H1 (cell line): Measurements from ENCODE around the gene HOTAIR. TPM values are rescaled to one million over a fixed set of nuclear protein-coding genes. Genes with fewer than 3 reads are reported as not detected.
A peak's percentile ranks its signal among the peaks of the same experiment; 100 is the strongest.

Source experiments
- CTCF ChIA-PET: fragments of 300-600 bp; sonication (Branson Sonifier 250); formaldehyde crosslinking; loops from one replicate; lab custom pipeline; 2021; ENCODE audit not compliant: partially characterized antibody; lab: Charles Lee
- POLR2A ChIA-PET: fragments of 300-600 bp; sonication (Branson Sonifier 250); formaldehyde crosslinking; loops from one replicate; lab custom pipeline; 2021; ENCODE audit warnings: inconsistent platforms; ENCODE audit not compliant: partially characterized antibody; lab: Charles Lee
- DNase-seq, 2 experiments: peaks; one replicate each; pipeline versions ENCODE4 v3.0.0 to v3.0.0-alpha.2; 2010 to 2022; ENCODE audit warnings: low spot score in 2 of 2, low read depth in 1 of 2, mixed read lengths in 1 of 2
- FAIRE-seq: peaks from 2 replicates; lab custom pipeline; 2011; peaks lifted over from hg19 to GRCh38; lab: Jason Lieb, UNC
- H2AFZ ChIP-seq: 2 replicates; pipeline ENCODE4 v1.8.1; 2012; ENCODE audit warnings: low read length, inconsistent platforms
- H2AK5ac ChIP-seq: 2 replicates; pipeline ENCODE4 v1.6.1; 2013; ENCODE audit warnings: low read depth, low read length
- H2BK120ac ChIP-seq: replicated peaks from 2 replicates; pipeline ENCODE3; 2013; ENCODE audit warnings: low read depth, low read length, inconsistent platforms
- H2BK12ac ChIP-seq: 2 replicates; pipeline ENCODE4 v1.6.1; 2013; ENCODE audit warnings: low read depth, low read length
- H2BK15ac ChIP-seq: 2 replicates; pipeline ENCODE4 v1.6.1; 2013; ENCODE audit warnings: low read length
- H2BK20ac ChIP-seq: 2 replicates; pipeline ENCODE4 v1.6.1; 2013; ENCODE audit warnings: low read length
- H2BK5ac ChIP-seq: 2 replicates; pipeline ENCODE4 v1.6.1; 2013; ENCODE audit warnings: low read depth, low read length
- H3K14ac ChIP-seq: 2 replicates; pipeline ENCODE4 v1.6.1; 2013; ENCODE audit warnings: inconsistent platforms; ENCODE audit not compliant: insufficient read length
- H3K18ac ChIP-seq: 2 replicates; pipeline ENCODE4 v1.6.1; 2013; ENCODE audit warnings: low read length; ENCODE audit errors: extremely low read depth
- H3K23ac ChIP-seq: 2 replicates; pipeline ENCODE4 v1.6.1; 2013; ENCODE audit warnings: inconsistent platforms; ENCODE audit not compliant: insufficient read length
- H3K23me2 ChIP-seq: 2 replicates; pipeline ENCODE4 v1.6.1; 2013; ENCODE audit warnings: low read depth, low read length
- H3K27ac ChIP-seq: 2 replicates; pipeline ENCODE4 v1.6.1; 2011; ENCODE audit warnings: low read depth, low read length, inconsistent platforms
- H3K27me3 ChIP-seq, 4 experiments: replicated peaks in 1 of 4; 1 replicate in 1 of 4; 2 replicates in 3 of 4; pipeline versions ENCODE4 v1.6.1 to v1.8.1; 2011 to 2013; ENCODE audit warnings: low read length in 3 of 4, mild to moderate bottlenecking in 3 of 4, inconsistent platforms in 2 of 4, mixed read lengths in 2 of 4, moderate library complexity in 1 of 4; ENCODE audit not compliant: control insufficient read depth in 3 of 4, insufficient read depth in 3 of 4; ENCODE audit errors: extremely low read depth in 1 of 4
- H3K36me3 ChIP-seq, 4 experiments: 2 replicates each; pipeline versions ENCODE4 v1.6.1 to v1.8.1; 2011 to 2013; ENCODE audit warnings: mild to moderate bottlenecking in 4 of 4, low read length in 3 of 4, moderate library complexity in 2 of 4, control low read depth in 1 of 4, inconsistent platforms in 1 of 4; ENCODE audit not compliant: insufficient read depth in 4 of 4, control insufficient read depth in 2 of 4
- H3K4ac ChIP-seq: replicated peaks from 2 replicates; pipeline ENCODE3; 2013; ENCODE audit warnings: low read length, low read depth, mixed read lengths, inconsistent platforms; ENCODE audit not compliant: insufficient read length
- H3K4me1 ChIP-seq, 4 experiments: replicated peaks in 1 of 4; 1 replicate in 1 of 4; 2 replicates in 3 of 4; pipeline versions ENCODE4 v1.6.1 to v1.8.1; 2011 to 2013; ENCODE audit warnings: low read length in 3 of 4, inconsistent platforms in 2 of 4, mixed read lengths in 1 of 4; ENCODE audit not compliant: insufficient read depth in 4 of 4, control insufficient read depth in 3 of 4
- H3K4me2 ChIP-seq, 2 experiments: 2 replicates each; pipeline versions ENCODE4 v1.6.1 to v1.8.1; 2011 to 2013; ENCODE audit warnings: low read depth in 2 of 2, low read length in 2 of 2, control low read depth in 1 of 2, inconsistent platforms in 1 of 2, mild to moderate bottlenecking in 1 of 2; ENCODE audit not compliant: insufficient read depth in 1 of 2
- H3K4me3 ChIP-seq, 4 experiments: fragments of 200-600, 300-600 bp in 1 of 4; sonication (generic), shearing (Covaris generic), sonication (Bioruptor Twin) in 1 of 4; 2 replicates each; pipeline versions ENCODE4 v1.5.1 to v1.8.1; 2011 to 2016; ENCODE audit warnings: low read length in 4 of 4, low read depth in 3 of 4, control low read depth in 2 of 4, inconsistent platforms in 2 of 4, mild to moderate bottlenecking in 2 of 4, mixed read lengths in 1 of 4, moderate library complexity in 1 of 4; ENCODE audit not compliant: insufficient read depth in 2 of 4; ENCODE audit errors: extremely low read depth in 1 of 4
- H3K56ac ChIP-seq: replicated peaks from 2 replicates; pipeline ENCODE3; 2013; ENCODE audit warnings: low read depth, mild to moderate bottlenecking, mixed read lengths, low read length, inconsistent platforms; ENCODE audit not compliant: insufficient read length
- H3K79me1 ChIP-seq: 2 replicates; pipeline ENCODE4 v1.6.1; 2013; ENCODE audit warnings: low read depth, low read length, control low read depth
- H3K79me2 ChIP-seq, 2 experiments: 2 replicates each; pipeline versions ENCODE4 v1.6.1 to v1.8.1; 2012 to 2013; ENCODE audit warnings: low read length in 2 of 2, mild to moderate bottlenecking in 2 of 2, inconsistent platforms in 1 of 2; ENCODE audit not compliant: insufficient read depth in 2 of 2, control insufficient read depth in 1 of 2
- H3K9ac ChIP-seq, 4 experiments: replicated peaks in 1 of 4; 1 replicate in 1 of 4; 2 replicates in 3 of 4; pipeline versions ENCODE4 v1.6.1 to v1.8.1; 2011 to 2013; ENCODE audit warnings: low read depth in 3 of 4, low read length in 3 of 4, control low read depth in 2 of 4, mild to moderate bottlenecking in 2 of 4, moderate library complexity in 2 of 4, inconsistent platforms in 1 of 4; ENCODE audit errors: extremely low read depth in 1 of 4
- H3K9me3 ChIP-seq, 2 experiments: 2 replicates each; pipeline versions ENCODE4 v1.6.1 to v1.8.1; 2012 to 2013; ENCODE audit warnings: mild to moderate bottlenecking in 2 of 2, moderate library complexity in 2 of 2, control low read depth in 1 of 2, inconsistent platforms in 1 of 2, low read depth in 1 of 2, low read length in 1 of 2, mixed read lengths in 1 of 2; ENCODE audit not compliant: insufficient read depth in 2 of 2
- H4K20me1 ChIP-seq, 2 experiments: replicated peaks in 1 of 2; 2 replicates each; pipeline versions ENCODE3 to v1.8.1; 2011 to 2013; ENCODE audit warnings: inconsistent platforms in 2 of 2, low read length in 2 of 2, mild to moderate bottlenecking in 1 of 2; ENCODE audit not compliant: insufficient read depth in 2 of 2, control insufficient read depth in 1 of 2
- H4K5ac ChIP-seq: 2 replicates; pipeline ENCODE4 v1.6.1; 2013; ENCODE audit warnings: low read length, low read depth, mixed read lengths, inconsistent platforms; ENCODE audit not compliant: insufficient read length
- H4K8ac ChIP-seq: 2 replicates; pipeline ENCODE4 v1.8.0; 2013; ENCODE audit warnings: mild to moderate bottlenecking, moderate library complexity, low read length, inconsistent platforms; ENCODE audit not compliant: insufficient read depth; ENCODE audit errors: extremely low read depth
- H4K91ac ChIP-seq: replicated peaks from 2 replicates; pipeline ENCODE3; 2013; ENCODE audit warnings: low read length, mixed read lengths, inconsistent platforms; ENCODE audit not compliant: insufficient read length
- CHD1 ChIP-seq: IDR thresholded peaks from 2 replicates; pipeline ENCODE4 v1.6.1; 2012; ENCODE audit warnings: low read depth, low read length, improper control_type of control experiment
- EZH2 ChIP-seq: fragments of 200-600 bp; sonication (generic); IDR thresholded peaks from 2 replicates; pipeline ENCODE4 v1.7.1; 2012; ENCODE audit warnings: low read depth, mild to moderate bottlenecking, moderate library complexity, low read length, inconsistent platforms; ENCODE audit not compliant: severe bottlenecking
- JUND ChIP-seq: IDR thresholded peaks from 2 replicates; pipeline ENCODE4 v1.6.1; 2011; ENCODE audit warnings: mild to moderate bottlenecking, improper control_type of control experiment, low read length
- RNF2 ChIP-seq: fragments of 200-900, 300-1000 bp; sonication (generic); IDR thresholded peaks from 2 replicates; pipeline ENCODE4 v1.7.1; 2016; ENCODE audit warnings: borderline replicate concordance, low read depth, mild to moderate bottlenecking, antibody characterized with exemption, low read length; ENCODE audit not compliant: poor library complexity, severe bottlenecking; ENCODE audit errors: missing control alignments
- SUZ12 ChIP-seq: fragments of 200-600 bp; sonication (generic); IDR thresholded peaks from 2 replicates; pipeline ENCODE4 v1.6.1; 2012; ENCODE audit warnings: mild to moderate bottlenecking, inconsistent platforms, low read length, moderate library complexity, mixed read lengths
- WGBS, 2 experiments: shearing (Covaris generic) in 1 of 2; methylation state at CpG; one replicate each; pipeline versions ENCODE4 v1.1.6 to v1.1.7; 2013 to 2015; ENCODE audit warnings: low lambda C conversion rate in 2 of 2, mixed read lengths in 2 of 2, inconsistent platforms in 1 of 2, low coverage in 1 of 2, missing lambda C conversion rate in 1 of 2; ENCODE audit not compliant: insufficient replicate concordance in 2 of 2, insufficient coverage in 1 of 2, insufficient read length in 1 of 2; ENCODE audit errors: extremely low coverage in 1 of 2, missing lambda C conversion rate in 1 of 2; 5-methylcytosine and 5-hydroxymethylcytosine counted together
- polyA plus RNA-seq, 7 experiments: library from polyadenylated mRNA; depleted of rRNA in 3 of 7; stranded (reverse) in 5 of 7; unstranded in 2 of 7; fragments of >200 nt in 5 of 7; fragments of 200-250 nt in 2 of 7; gene quantifications; 1 replicate in 5 of 7; 2 replicates in 1 of 7; 4 replicates in 1 of 7; pipeline versions ENCODE4 v1.2.1 to v1.2.3, GENCODE V29; 2011 to 2013; ENCODE audit warnings: missing spikeins in 2 of 7, mixed read lengths in 2 of 7
- total RNA-seq: library from RNA; stranded (reverse); fragmentation: NEBNext Ultra II Directional; extraction: Animal tissue kit (Norgen Biotek cat#: 25700); gene quantifications from 2 replicates; pipeline ENCODE4 v1.2.1, GENCODE V29; 2021

HOTAIR gene
- total and polyA plus RNA-seq, 2 of the 8 experiments (the other 6 are each of a cell fraction or from before 2014, with no cell fraction given), result not detected

- H3K56ac ChIP-seq, result no peak overlapping the region
- H2AFZ ChIP-seq, result no peak overlapping the region
- H4K5ac ChIP-seq, result no peak overlapping the region
- no peak overlapping the region for H2BK15ac ChIP-seq
- no peak overlapping the region for H3K27ac ChIP-seq
- no peak overlapping the region for H3K4ac ChIP-seq
- ChIA-PET CTCF (interaction anchor here (0.7 to 2.1 kb wide), 7 partner anchors 12 to 193 kb away, joined by 3 to 6 read pairs (median 3); no protein-coding TSS in a partner anchor), POLR2A (interaction anchor here (1.0 kb wide), 1 partner anchor 16 kb away, joined by 3 read pairs; no protein-coding TSS in a partner anchor)
- peak in 1 of 2 experiments; percentile 67 for DNase-seq
- no peak overlapping the region for H3K9ac ChIP-seq
- no peak overlapping the region for H2AK5ac ChIP-seq
- H3K27me3 ChIP-seq, result peaks cover 98 to 100% (median 100%) of the 10 kb centered on the region in 4 experiments
- no peaks in the 10 kb centered on the region; a peak in 1 of 4 replicates for H3K9me3 ChIP-seq
- H3K79me1 ChIP-seq, result no peaks in the 10 kb centered on the region
- no peak for FAIRE-seq
- H2BK5ac ChIP-seq, result no peak overlapping the region
- TF ChIP-seq RNF2 (no peak), JUND (no peak), CHD1 (no peak), EZH2 (peak; percentile 54), SUZ12 (peak; percentile 7; the same call in 1 of the 2 replicates)
- no peaks in the 10 kb centered on the region for H3K79me2 ChIP-seq
- 0 out of 8 replicates have a peak overlapping the region, but pooled peaks of 1 of the 4 experiments have one; percentile 8 for H3K4me3 ChIP-seq
- no peak overlapping the region; the same call in 1 of the 2 replicates for H4K8ac ChIP-seq
- no peak overlapping the region for H2BK20ac ChIP-seq
- no peak overlapping the region for H3K14ac ChIP-seq
- H4K20me1 ChIP-seq, result peaks cover 26 to 43% of the 10 kb centered on the region in 2 experiments
- whole genome bisulfite sequencing, 2 experiments, result 10% methylated on average over 21 of the region's 34 CpGs; no CpG with 5 or more reads in 1 of the 2 experiments
- H4K91ac ChIP-seq, result no peak overlapping the region
- H3K23me2 ChIP-seq, result no peaks in the 10 kb centered on the region
- H3K4me1 ChIP-seq, result peaks cover 0 to 16% (median 4%) of the 10 kb centered on the region in 4 experiments; a peak in 6 of 7 replicates
- peaks cover 0 to 4% (median 0%) of the 10 kb centered on the region in 4 experiments; a peak in 1 of 8 replicates for H3K36me3 ChIP-seq
- 0 out of 2 replicates have a peak overlapping the region, but pooled peaks have one; percentile 60 for H2BK12ac ChIP-seq
- H3K23ac ChIP-seq, result no peak overlapping the region
- no peak overlapping the region for H3K18ac ChIP-seq
- H3K4me2 ChIP-seq, result peak overlapping the region; percentile 8 to 25; a peak in 1 of 4 replicates
- H2BK120ac ChIP-seq, result no peak overlapping the region
These were observed 24.9 kb downstream of the HOTAIR start for GRCh38 chr12:53949631-53950436.
